ENCODE results near the gene DNAAF8.

GRCh38 chr16:4685292-4685691 lies 49.0 kb upstream of the DNAAF8 start:
- no peak for TF ChIP-seq CTCF (IDR thresholded peaks at IDR 0.05)
- TF ChIP-seq POLR2A (IDR thresholded peaks at IDR 0.05), result no peak
- TF ChIP-seq POLR2AphosphoS5 (IDR thresholded peaks at IDR 0.05), result no peak
